Activated CD4-positive, alpha-beta memory T cell treated with anti-CD3 and anti-CD28 coated beads, Interleukin-2, amount 10 ng/mL, durations not matched to agents 7 days and 5 days (primary cell): Measurements from ENCODE around the gene NOD1. TPM values are rescaled to one million over a fixed set of nuclear protein-coding genes. Genes with fewer than 3 reads are reported as not detected.
"Not testable (repeated sequence)": the region's sequence is repeated elsewhere in the genome, so short reads cannot be mapped to it uniquely, and the experiment has no call there.

Source experiments
- CTCF ChIA-PET: fragments of 350-600 bp; sonication (Branson Sonifier 250); formaldehyde crosslinking; loops from one replicate; lab custom pipeline; 2021; ENCODE audit warnings: antibody characterized with exemption, inconsistent platforms; lab: Charles Lee
- POLR2A ChIA-PET: fragments of 350-600 bp; sonication (Branson Sonifier 250); formaldehyde crosslinking; loops from one replicate; lab custom pipeline; 2021; ENCODE audit warnings: antibody characterized with exemption; lab: Charles Lee
- DNase-seq: peaks from one replicate; pipeline ENCODE4 v3.0.0-alpha.2; 2020
- H3K27ac Mint-ChIP-seq: one replicate; pipeline ENCODE4 v1.8.0; 2021; ENCODE audit warnings: mild to moderate bottlenecking, mixed read lengths
- H3K27me3 Mint-ChIP-seq: one replicate; pipeline ENCODE4 v1.8.0; 2021; ENCODE audit warnings: mixed read lengths
- H3K36me3 Mint-ChIP-seq: one replicate; pipeline ENCODE4 v1.8.0; 2021; ENCODE audit warnings: low read depth, mixed read lengths
- H3K4me1 Mint-ChIP-seq: one replicate; pipeline ENCODE4 v1.8.0; 2021; ENCODE audit warnings: mixed read lengths
- H3K4me3 Mint-ChIP-seq: one replicate; pipeline ENCODE4 v1.8.0; 2021; ENCODE audit warnings: mild to moderate bottlenecking, mixed read lengths
- H3K9me3 Mint-ChIP-seq: one replicate; pipeline ENCODE4 v1.8.0; 2021; ENCODE audit warnings: mixed read lengths
- total RNA-seq, 2 experiments: library from RNA; stranded (reverse); gene quantifications; one replicate each; pipeline ENCODE4 v1.2.3, GENCODE V29; 2021

The NOD1 gene
- total RNA-seq, 2 experiments from 2014 or later = 19.6 to 22.6 TPM

GRCh38 chr7:30430276-30430675 is 48.3 kb downstream of the NOD1 start:
- Mint-ChIP-seq H3K4me3 (no peak overlapping the region), H3K9me3 (no peaks in the 10 kb centered on the region), H3K4me1 (peaks cover 8% of the 10 kb centered on the region), H3K36me3 (peaks cover 74% of the 10 kb centered on the region), H3K27me3 (no peaks in the 10 kb centered on the region), H3K27ac (no peak overlapping the region)
- no peak for DNase-seq
- POLR2A ChIA-PET = interaction anchor here (1.7 kb wide), 1 partner anchor 8 kb away, joined by 3 read pairs; no protein-coding TSS in a partner anchor
- CTCF ChIA-PET = no interaction called here

GRCh38 chr7:30429156-30429530 is 49.4 kb downstream of the NOD1 start:
- Mint-ChIP-seq H3K27ac (no peak overlapping the region), H3K36me3 (peaks cover 74% of the 10 kb centered on the region)

GRCh38 chr7:30428246-30429155 is 50.1 kb downstream of the NOD1 start:
- no peaks in the 10 kb centered on the region for H3K27me3 Mint-ChIP-seq
- no peak for DNase-seq
- peaks cover 8% of the 10 kb centered on the region for H3K4me1 Mint-ChIP-seq
- ChIA-PET CTCF (interaction anchor here (0.6 kb wide), 1 partner anchor 204 kb away, joined by 4 read pairs; no protein-coding TSS in a partner anchor), POLR2A (interaction anchor here (1.0 to 1.7 kb wide), 2 partner anchors 10 to 49 kb away, joined by 3 read pairs; no protein-coding TSS in a partner anchor)
- peaks cover 73% of the 10 kb centered on the region for H3K36me3 Mint-ChIP-seq
- H3K9me3 Mint-ChIP-seq = no peaks in the 10 kb centered on the region
- no peak overlapping the region for H3K4me3 Mint-ChIP-seq
- H3K27ac Mint-ChIP-seq = no peak overlapping the region

More at GRCh38 chr7:30429156-30429530, 49.4 kb downstream of the NOD1 start:
- POLR2A ChIA-PET = interaction anchor here (1.0 to 1.7 kb wide), 2 partner anchors 9 to 49 kb away, joined by 3 read pairs; no protein-coding TSS in a partner anchor
- Mint-ChIP-seq H3K9me3 (no peaks in the 10 kb centered on the region), H3K4me1 (peaks cover 8% of the 10 kb centered on the region), H3K27me3 (no peaks in the 10 kb centered on the region), H3K4me3 (no peak overlapping the region)
- CTCF ChIA-PET = no interaction called here
- no peak for DNase-seq

GRCh38 chr7:30427296-30428070 is 51.1 kb downstream of the NOD1 start:
- peaks cover 8% of the 10 kb centered on the region for H3K4me1 Mint-ChIP-seq
- ChIA-PET CTCF (interaction anchor here (0.6 kb wide), 1 partner anchor 20 kb away, joined by 3 read pairs; no protein-coding TSS in a partner anchor), POLR2A (no interaction called here)
- H3K27ac Mint-ChIP-seq = no peak overlapping the region
- no peaks in the 10 kb centered on the region for H3K27me3 Mint-ChIP-seq
- H3K9me3 Mint-ChIP-seq = no peaks in the 10 kb centered on the region
- DNase-seq = no peak
- peaks cover 67% of the 10 kb centered on the region for H3K36me3 Mint-ChIP-seq
- no peak overlapping the region for H3K4me3 Mint-ChIP-seq

GRCh38 chr7:30424506-30424905 is 54.1 kb downstream of the NOD1 start:
- ChIA-PET POLR2A (no interaction called here), CTCF (interaction anchor here (1.2 kb wide), 1 partner anchor 149 kb away, joined by 3 read pairs; no protein-coding TSS in a partner anchor)
- H3K9me3 Mint-ChIP-seq = peaks cover 5% of the 10 kb centered on the region
- H3K27ac Mint-ChIP-seq = no peak overlapping the region
- no peak for DNase-seq
- peaks cover 54% of the 10 kb centered on the region for H3K36me3 Mint-ChIP-seq
- no peaks in the 10 kb centered on the region for H3K4me1 Mint-ChIP-seq
- H3K27me3 Mint-ChIP-seq = no peaks in the 10 kb centered on the region
- H3K4me3 Mint-ChIP-seq = no peak overlapping the region

GRCh38 chr7:30423788-30424505 is 54.6 kb downstream of the NOD1 start:
- H3K4me1 Mint-ChIP-seq = no peaks in the 10 kb centered on the region
- POLR2A ChIA-PET = no interaction called here
- peaks cover 49% of the 10 kb centered on the region for H3K36me3 Mint-ChIP-seq
- no peak overlapping the region for H3K4me3 Mint-ChIP-seq
- H3K27ac Mint-ChIP-seq = no peak overlapping the region
- no peaks in the 10 kb centered on the region for H3K27me3 Mint-ChIP-seq
- DNase-seq = no peak
- peaks cover 5% of the 10 kb centered on the region for H3K9me3 Mint-ChIP-seq
- CTCF ChIA-PET = interaction anchor here (1.2 to 1.6 kb wide), 2 partner anchors 148 kb away, joined by 3 to 5 read pairs; no protein-coding TSS in a partner anchor

GRCh38 chr7:30422922-30423321 is 55.7 kb downstream of the NOD1 start:
- H3K36me3 Mint-ChIP-seq = peaks cover 39% of the 10 kb centered on the region
- no peaks in the 10 kb centered on the region for H3K4me1 Mint-ChIP-seq
- no peaks in the 10 kb centered on the region for H3K27me3 Mint-ChIP-seq
- POLR2A ChIA-PET = no interaction called here
- no peak for DNase-seq
- peaks cover 5% of the 10 kb centered on the region for H3K9me3 Mint-ChIP-seq
- CTCF ChIA-PET = interaction anchor here (1.6 kb wide), 1 partner anchor 147 kb away, joined by 5 read pairs; no protein-coding TSS in a partner anchor
- H3K27ac Mint-ChIP-seq = no peak overlapping the region
- H3K4me3 Mint-ChIP-seq = no peak overlapping the region

- H3K27ac Mint-ChIP-seq = no peak overlapping the region
- no peaks in the 10 kb centered on the region for H3K4me1 Mint-ChIP-seq
- H3K36me3 Mint-ChIP-seq = peaks cover 29% of the 10 kb centered on the region
- POLR2A ChIA-PET = no interaction called here
- CTCF ChIA-PET = no interaction called here
- no peak overlapping the region for H3K4me3 Mint-ChIP-seq
- peaks cover 8% of the 10 kb centered on the region for H3K9me3 Mint-ChIP-seq
- no peak for DNase-seq
- H3K27me3 Mint-ChIP-seq = no peaks in the 10 kb centered on the region
Observed at GRCh38 chr7:30421647-30422196, 56.9 kb downstream of the NOD1 start.

- no peak for DNase-seq
- ChIA-PET CTCF (no interaction called here), POLR2A (no interaction called here)
- H3K36me3 Mint-ChIP-seq = peaks cover 18% of the 10 kb centered on the region
- H3K27me3 Mint-ChIP-seq = no peaks in the 10 kb centered on the region
- no peaks in the 10 kb centered on the region for H3K4me1 Mint-ChIP-seq
- no peak overlapping the region for H3K4me3 Mint-ChIP-seq
- peaks cover 8% of the 10 kb centered on the region for H3K9me3 Mint-ChIP-seq
- no peak overlapping the region for H3K27ac Mint-ChIP-seq
Observed at GRCh38 chr7:30420662-30421061, 57.9 kb downstream of the NOD1 start.

- H3K4me3 Mint-ChIP-seq, H3K4me1 Mint-ChIP-seq, CTCF ChIA-PET, DNase-seq, POLR2A ChIA-PET, H3K9me3 Mint-ChIP-seq, H3K27ac Mint-ChIP-seq, H3K27me3 Mint-ChIP-seq: not testable (repeated sequence)
- H3K36me3 Mint-ChIP-seq = peaks cover 12% of the 10 kb centered on the region
Observed at GRCh38 chr7:30420080-30420479, 58.5 kb downstream of the NOD1 start.

GRCh38 chr7:30413864-30414263 is 64.7 kb downstream of the NOD1 start:
- Mint-ChIP-seq H3K36me3 (no peaks in the 10 kb centered on the region), H3K27me3 (no peaks in the 10 kb centered on the region), H3K9me3 (peaks cover 8% of the 10 kb centered on the region), H3K4me3 (no peak overlapping the region), H3K4me1 (no peaks in the 10 kb centered on the region), H3K27ac (no peak overlapping the region)
- ChIA-PET POLR2A (no interaction called here), CTCF (interaction anchor here (0.6 to 4.6 kb wide), 3 partner anchors 41 to 139 kb away, joined by 3 to 28 read pairs (median 3); no protein-coding TSS in a partner anchor)
- no peak for DNase-seq
